ENCODE measurements around the gene NR5A2.

The NR5A2 gene

DNA sequence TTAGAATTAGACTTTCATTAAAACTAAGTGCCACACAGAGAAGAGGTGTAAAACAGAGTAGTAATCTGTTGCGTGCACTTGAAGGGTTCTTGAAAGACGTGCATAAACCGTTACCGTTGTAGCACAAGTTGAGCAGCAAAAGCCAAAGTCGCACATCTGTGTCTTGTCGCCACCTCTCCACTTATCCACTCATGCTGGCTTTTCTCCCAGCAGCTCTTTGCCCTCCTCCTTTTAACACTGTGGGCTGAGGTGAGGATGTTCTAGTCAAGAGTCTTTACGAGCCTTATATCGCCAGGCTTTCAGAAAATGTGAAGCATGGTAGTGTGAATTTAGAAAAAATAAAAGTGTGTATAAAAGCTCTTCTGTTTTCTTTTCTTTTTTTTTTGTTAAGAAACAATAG lies 48.0 kb downstream of the NR5A2 start:
- Histone ChIP-seq H3K9me2 (ENCODE audit: low read depth, low read length) (no peaks in the 10 kb centered on the region), H3K27me3 (ENCODE audit: insufficient read depth, low read length) (0 out of 2 replicates have a peak, but pooled peaks cover 3% of the 10 kb centered on the region), H3K9ac (ENCODE audit: low read length) (no peak overlapping the region), H3K79me2 (ENCODE audit: insufficient read depth, low read length) (no peaks in the 10 kb centered on the region), H3K9me3 (ENCODE audit: low read length) (no peaks in the 10 kb centered on the region), H3K4me3 (ENCODE audit: low read depth, low read length, poor library complexity, severe bottlenecking) (no peak overlapping the region), H4K20me1 (ENCODE audit: insufficient read depth, low read length) (no peaks in the 10 kb centered on the region), H3F3A (ENCODE audit: insufficient read depth, low read length) (no peaks in the 10 kb centered on the region), H3K4me2 (ENCODE audit: low read length) (peak overlapping the region; percentile 33), H3K4me1 (ENCODE audit: insufficient read depth, low read length, severe bottlenecking) (peaks cover 20% of the 10 kb centered on the region), H3K27ac (ENCODE audit: low read depth, low read length, poor library complexity, severe bottlenecking) (no peak overlapping the region), H3K36me3 (ENCODE audit: insufficient read depth, low read length) (no peaks in the 10 kb centered on the region), H2AFZ (ENCODE audit: low read length) (no peak overlapping the region)
- TF ChIP-seq CTCF (IDR thresholded peaks at IDR 0.05; ENCODE audit: low read length) (no peak), EZH2 (IDR thresholded peaks at IDR 0.05; ENCODE audit: borderline replicate concordance, low read length) (no peak)

GRCh38 chr1:200075938-200076546 lies 48.5 kb downstream of the NR5A2 start:
- Histone ChIP-seq H3K27me3 (ENCODE audit: insufficient read depth, low read length) (0 out of 2 replicates have a peak, but pooled peaks cover 3% of the 10 kb centered on the region), H3K36me3 (ENCODE audit: insufficient read depth, low read length) (no peaks in the 10 kb centered on the region), H3K79me2 (ENCODE audit: insufficient read depth, low read length) (no peaks in the 10 kb centered on the region), H3K9me3 (ENCODE audit: low read length) (no peaks in the 10 kb centered on the region), H3K9me2 (ENCODE audit: low read depth, low read length) (no peaks in the 10 kb centered on the region), H3K4me1 (ENCODE audit: insufficient read depth, low read length, severe bottlenecking) (peaks cover 20% of the 10 kb centered on the region), H3K27ac (ENCODE audit: low read depth, low read length, poor library complexity, severe bottlenecking) (no peak overlapping the region), H3K9ac (ENCODE audit: low read length) (no peak overlapping the region), H3F3A (ENCODE audit: insufficient read depth, low read length) (no peaks in the 10 kb centered on the region), H2AFZ (ENCODE audit: low read length) (no peak overlapping the region), H4K20me1 (ENCODE audit: insufficient read depth, low read length) (no peaks in the 10 kb centered on the region), H3K4me2 (ENCODE audit: low read length) (no peak overlapping the region), H3K4me3 (ENCODE audit: low read depth, low read length, poor library complexity, severe bottlenecking) (no peak overlapping the region)
- no peak for TF ChIP-seq EZH2 (IDR thresholded peaks at IDR 0.05; ENCODE audit: borderline replicate concordance, low read length)
- no peak for TF ChIP-seq CTCF (IDR thresholded peaks at IDR 0.05; ENCODE audit: low read length)

DNA sequence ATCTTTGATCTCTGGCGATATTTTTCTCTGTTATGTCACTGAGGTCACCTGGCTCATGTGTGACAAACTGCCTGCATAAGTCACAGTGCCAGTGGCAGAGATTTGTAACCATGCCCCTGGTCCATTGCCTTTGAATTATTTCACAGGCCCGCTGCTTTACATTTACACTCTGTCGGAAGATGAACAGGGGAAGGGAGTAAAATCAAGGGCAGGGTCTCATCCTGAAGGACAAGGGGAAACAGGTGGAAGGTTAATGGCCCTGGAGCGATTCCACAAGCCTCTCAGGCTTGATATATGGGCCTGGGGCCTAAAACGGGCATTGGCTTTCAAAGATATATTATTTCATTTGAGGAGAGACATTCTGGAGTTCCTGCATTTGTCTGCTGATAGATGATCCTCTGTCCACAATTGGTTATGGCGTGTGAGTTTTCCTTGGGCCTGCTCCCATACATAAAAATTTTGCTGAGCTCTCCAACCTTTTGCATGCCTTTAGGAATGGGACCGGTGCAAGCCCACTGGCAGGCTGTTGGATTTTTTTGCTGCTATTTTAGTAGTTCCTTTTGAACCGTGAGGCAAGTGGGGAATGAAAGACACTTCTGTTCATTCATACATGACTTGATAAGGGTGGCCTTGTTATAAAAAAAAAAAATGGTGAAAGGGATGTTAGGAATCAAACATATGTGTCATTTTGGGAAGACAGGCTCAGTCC lies 51.9 kb downstream of the NR5A2 start:
- H3K27me3 ChIP-seq (ENCODE audit: insufficient read depth, low read length), result 0 out of 2 replicates have a peak, but pooled peaks cover 3% of the 10 kb centered on the region
- H3K9ac ChIP-seq (ENCODE audit: low read length), result no peak overlapping the region
- H3K4me1 ChIP-seq (ENCODE audit: insufficient read depth, low read length, severe bottlenecking), result peaks cover 13% of the 10 kb centered on the region
- H3K9me3 ChIP-seq (ENCODE audit: low read length), result no peaks in the 10 kb centered on the region
- no peak overlapping the region for H2AFZ ChIP-seq (ENCODE audit: low read length)
- H4K20me1 ChIP-seq (ENCODE audit: insufficient read depth, low read length), result no peaks in the 10 kb centered on the region
- no peak overlapping the region for H3K4me2 ChIP-seq (ENCODE audit: low read length)
- H3F3A ChIP-seq (ENCODE audit: insufficient read depth, low read length), result no peaks in the 10 kb centered on the region
- no peaks in the 10 kb centered on the region for H3K36me3 ChIP-seq (ENCODE audit: insufficient read depth, low read length)
- H3K79me2 ChIP-seq (ENCODE audit: insufficient read depth, low read length), result no peaks in the 10 kb centered on the region
- no peaks in the 10 kb centered on the region for H3K9me2 ChIP-seq (ENCODE audit: low read depth, low read length)
- no peak overlapping the region for H3K27ac ChIP-seq (ENCODE audit: low read depth, low read length, poor library complexity, severe bottlenecking)
- H3K4me3 ChIP-seq (ENCODE audit: low read depth, low read length, poor library complexity, severe bottlenecking), result no peak overlapping the region
- TF ChIP-seq EZH2 (IDR thresholded peaks at IDR 0.05; ENCODE audit: borderline replicate concordance, low read length) (no peak), CTCF (IDR thresholded peaks at IDR 0.05; ENCODE audit: low read length) (no peak)

Data from OCI-LY1 (cell line).